ENCODE measurements around the gene MMP28.

The MMP28 gene

GRCh38 chr17:35740997-35741931, 54.2 kb downstream of the MMP28 start:
- no peak for DNase-seq (ENCODE audit: extremely low read depth, low read depth)
- TF ChIP-seq, protein P1, sequence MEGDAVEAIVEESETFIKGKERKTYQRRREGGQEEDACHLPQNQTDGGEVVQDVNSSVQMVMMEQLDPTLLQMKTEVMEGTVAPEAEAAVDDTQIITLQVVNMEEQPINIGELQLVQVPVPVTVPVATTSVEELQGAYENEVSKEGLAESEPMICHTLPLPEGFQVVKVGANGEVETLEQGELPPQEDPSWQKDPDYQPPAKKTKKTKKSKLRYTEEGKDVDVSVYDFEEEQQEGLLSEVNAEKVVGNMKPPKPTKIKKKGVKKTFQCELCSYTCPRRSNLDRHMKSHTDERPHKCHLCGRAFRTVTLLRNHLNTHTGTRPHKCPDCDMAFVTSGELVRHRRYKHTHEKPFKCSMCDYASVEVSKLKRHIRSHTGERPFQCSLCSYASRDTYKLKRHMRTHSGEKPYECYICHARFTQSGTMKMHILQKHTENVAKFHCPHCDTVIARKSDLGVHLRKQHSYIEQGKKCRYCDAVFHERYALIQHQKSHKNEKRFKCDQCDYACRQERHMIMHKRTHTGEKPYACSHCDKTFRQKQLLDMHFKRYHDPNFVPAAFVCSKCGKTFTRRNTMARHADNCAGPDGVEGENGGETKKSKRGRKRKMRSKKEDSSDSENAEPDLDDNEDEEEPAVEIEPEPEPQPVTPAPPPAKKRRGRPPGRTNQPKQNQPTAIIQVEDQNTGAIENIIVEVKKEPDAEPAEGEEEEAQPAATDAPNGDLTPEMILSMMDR (IDR thresholded peaks at IDR 0.05; ENCODE audit: low read depth, low read length, missing control alignments): no peak
- no peak overlapping the region for H3K4me3 ChIP-seq (replicated peaks; ENCODE audit: low read depth, low read length)

DNA sequence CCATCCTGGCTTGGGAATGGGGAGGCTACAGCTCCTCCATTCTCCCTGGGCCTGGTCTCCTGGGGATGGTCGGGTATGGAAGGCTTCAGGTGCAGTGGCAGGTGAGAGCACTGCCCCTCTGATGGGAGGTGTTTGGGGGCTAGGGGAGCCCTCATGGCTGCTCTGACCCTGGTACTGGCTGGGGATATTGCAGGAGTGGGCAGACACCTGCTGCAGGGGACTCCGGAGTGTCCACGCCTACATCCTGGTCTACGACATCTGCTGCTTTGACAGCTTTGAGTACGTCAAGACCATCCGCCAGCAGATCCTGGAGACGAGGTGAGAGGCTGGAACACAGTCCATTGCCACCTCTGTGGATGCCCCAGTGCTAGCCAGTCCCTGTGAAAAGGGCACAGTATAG, 55.2 kb downstream of the MMP28 start:
- TF ChIP-seq, protein P1 (IDR thresholded peaks at IDR 0.05; ENCODE audit: low read depth, low read length, missing control alignments): no peak

GRCh38 chr17:35738519-35739133, 56.8 kb downstream of the MMP28 start:
- TF ChIP-seq, protein P1 (IDR thresholded peaks at IDR 0.05; ENCODE audit: low read depth, low read length, missing control alignments): no peak
- no peak overlapping the region for H3K4me3 ChIP-seq (replicated peaks; ENCODE audit: low read depth, low read length)
- no peak for DNase-seq (ENCODE audit: extremely low read depth, low read depth)

More for the DNA sequence above, 55.2 kb downstream of the MMP28 start:
- DNase-seq (ENCODE audit: extremely low read depth, low read depth): no peak
- H3K4me3 ChIP-seq (replicated peaks; ENCODE audit: low read depth, low read length): no peak overlapping the region

DNA sequence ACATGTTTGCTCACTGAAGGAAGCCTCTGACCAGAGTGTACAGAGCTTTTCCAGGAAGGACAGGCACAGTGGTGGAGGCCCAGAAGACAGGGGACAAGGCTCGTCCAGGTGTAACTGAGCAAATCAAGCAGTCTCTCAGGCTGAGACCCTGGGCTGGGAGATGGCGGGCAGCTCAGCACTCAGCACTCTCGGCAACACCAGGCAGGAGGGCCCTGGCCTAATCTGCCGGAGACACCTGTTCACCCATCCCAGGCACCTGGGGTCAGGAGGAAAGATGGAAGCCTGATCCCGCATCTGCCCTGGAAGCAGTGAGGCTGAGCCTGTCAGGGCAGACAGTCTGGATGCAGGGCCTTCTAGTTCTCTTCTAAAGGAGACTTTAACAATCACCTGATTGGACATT, 59.2 kb downstream of the MMP28 start:
- TF ChIP-seq, protein P1 (IDR thresholded peaks at IDR 0.05; ENCODE audit: low read depth, low read length, missing control alignments): no peak
- no peak overlapping the region for H3K4me3 ChIP-seq (replicated peaks; ENCODE audit: low read depth, low read length)
- no peak for DNase-seq (ENCODE audit: extremely low read depth, low read depth)

DNA sequence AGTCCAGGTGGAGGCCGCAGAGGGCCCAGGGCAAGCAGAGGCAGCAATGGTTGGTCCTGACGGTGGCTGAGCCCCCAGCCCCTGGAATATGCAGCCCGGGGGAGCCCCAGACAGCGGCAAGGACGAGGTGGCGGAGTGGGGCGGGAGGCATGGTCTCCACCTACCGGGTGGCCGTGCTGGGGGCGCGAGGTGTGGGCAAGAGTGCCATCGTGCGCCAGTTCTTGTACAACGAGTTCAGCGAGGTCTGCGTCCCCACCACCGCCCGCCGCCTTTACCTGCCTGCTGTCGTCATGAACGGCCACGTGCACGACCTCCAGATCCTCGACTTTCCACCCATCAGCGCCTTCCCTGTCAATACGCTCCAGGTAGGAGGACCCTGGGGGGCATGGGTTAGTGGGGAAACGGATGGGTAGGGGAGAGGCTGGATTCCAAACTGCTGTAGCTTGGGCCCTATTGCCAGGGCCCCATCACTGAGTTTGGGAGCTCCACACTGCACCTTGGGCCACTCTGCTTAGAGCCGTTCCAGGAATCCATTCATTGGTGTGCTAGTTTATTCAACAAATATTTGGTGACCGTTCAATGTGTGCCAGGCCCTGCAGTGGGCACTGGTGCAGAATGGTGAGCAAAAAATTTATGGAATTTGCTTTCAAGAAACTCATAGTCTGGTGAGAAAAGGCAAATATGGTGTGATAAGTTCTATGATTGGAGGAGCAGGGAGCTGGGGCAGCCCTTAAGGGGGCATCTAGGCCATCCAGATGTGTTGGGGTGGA, 60.2 kb downstream of the MMP28 start:
- TF ChIP-seq, protein P1 (IDR thresholded peaks at IDR 0.05; ENCODE audit: low read depth, low read length, missing control alignments): no peak

GRCh38 chr17:35734396-35734795, 61.0 kb downstream of the MMP28 start:
- DNase-seq (ENCODE audit: extremely low read depth, low read depth): no peak
- TF ChIP-seq, protein P1 (IDR thresholded peaks at IDR 0.05; ENCODE audit: low read depth, low read length, missing control alignments): no peak

More for the DNA sequence above, 60.2 kb downstream of the MMP28 start:
- no peak overlapping the region for H3K4me3 ChIP-seq (replicated peaks; ENCODE audit: low read depth, low read length)
- DNase-seq (ENCODE audit: extremely low read depth, low read depth): no peak

More at GRCh38 chr17:35734396-35734795, 61.0 kb downstream of the MMP28 start:
- no peak overlapping the region for H3K4me3 ChIP-seq (replicated peaks; ENCODE audit: low read depth, low read length)
